GM10847 (cell line): Measurements from ENCODE around the gene LNX1.

ENCODE experiments used
- POLR2A ChIP-seq: IDR thresholded peaks from 2 replicates; pipeline ENCODE4 v1.6.1; 2011; ENCODE audit not compliant: insufficient read length; ENCODE audit errors: extremely low read depth

The LNX1 gene

GRCh38 chr4:53536328-53536727 is 55.0 kb downstream of the LNX1 start:
- no peak for TF ChIP-seq POLR2A

DNA sequence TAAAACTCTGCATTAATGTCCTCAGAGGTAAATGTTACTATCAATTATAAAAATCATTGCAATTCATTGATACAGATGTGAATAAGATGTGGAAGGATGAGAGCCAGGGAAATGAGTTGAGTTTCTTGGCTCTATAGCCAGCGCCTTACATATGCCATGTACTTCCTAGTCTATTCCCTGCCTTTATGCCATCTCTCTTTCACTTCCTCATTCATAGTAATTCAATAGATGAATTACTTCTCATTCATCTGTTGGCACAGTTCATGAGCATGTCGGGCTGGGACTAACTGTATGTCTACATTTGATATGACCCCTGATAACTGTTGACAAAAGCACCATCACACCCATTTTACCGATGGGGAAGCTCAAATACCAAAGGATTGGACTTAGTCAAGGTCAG is 55.7 kb downstream of the LNX1 start:
- TF ChIP-seq POLR2A, result no peak

DNA sequence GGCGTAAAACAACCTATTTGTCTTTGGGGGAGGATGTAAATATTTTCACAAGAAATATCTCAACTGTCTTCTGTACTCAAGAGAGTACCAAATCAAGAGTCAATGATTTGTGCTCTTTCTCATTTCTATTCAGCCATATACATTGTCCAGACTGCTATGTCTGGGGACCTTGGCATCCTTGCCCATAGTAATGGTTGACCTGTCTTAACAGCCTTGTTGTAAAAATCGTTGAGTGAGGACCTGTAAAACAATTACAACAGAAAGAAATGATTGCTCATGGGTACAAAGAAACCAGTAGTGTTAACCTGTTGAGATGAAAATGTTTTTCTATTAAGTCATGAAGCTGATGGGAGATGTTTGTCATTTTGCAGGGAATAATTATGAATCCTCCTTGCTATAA is 56.6 kb downstream of the LNX1 start:
- TF ChIP-seq POLR2A, result no peak

DNA sequence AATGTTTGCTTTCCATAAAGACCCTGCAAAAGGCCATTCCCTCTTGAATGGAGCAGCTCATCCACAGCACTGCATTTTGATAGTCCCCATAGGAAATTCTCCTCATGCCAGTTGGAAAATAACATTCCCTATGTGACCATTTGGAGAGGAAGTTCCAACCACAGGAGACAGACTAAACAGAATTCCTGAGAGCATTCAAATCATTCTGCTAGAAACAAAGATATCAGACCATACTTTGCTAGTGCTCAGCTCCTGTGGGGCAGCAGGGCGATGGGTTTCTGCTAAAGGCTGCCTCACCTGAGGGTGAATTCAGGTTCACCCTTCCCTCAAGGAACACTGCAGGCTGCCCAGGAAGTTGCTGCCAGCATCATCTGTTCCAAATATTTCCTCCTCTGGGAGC is 58.8 kb downstream of the LNX1 start:
- TF ChIP-seq POLR2A, result no peak

GRCh38 chr4:53531585-53532224 is 59.6 kb downstream of the LNX1 start:
- no peak for TF ChIP-seq POLR2A

DNA sequence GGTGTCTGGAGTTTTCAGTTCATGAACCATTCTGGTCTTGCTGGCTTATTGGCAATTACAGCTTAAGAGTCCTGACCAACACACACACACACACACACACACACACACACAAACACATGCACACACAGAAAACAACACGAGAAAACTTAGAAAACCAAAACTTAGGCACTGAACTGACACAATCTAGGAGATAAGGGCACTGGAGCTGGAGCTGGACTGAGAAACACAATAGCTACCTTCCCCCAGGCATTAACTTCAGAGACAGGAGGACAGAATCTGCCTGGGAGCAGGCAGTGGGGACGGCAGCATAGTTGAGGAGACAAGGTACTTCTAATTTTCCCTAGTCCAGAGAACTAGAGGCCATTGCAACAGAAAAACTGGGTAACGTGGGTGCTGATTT is 62.3 kb downstream of the LNX1 start:
- no peak for TF ChIP-seq POLR2A

GRCh38 chr4:53527930-53528329 is 63.4 kb downstream of the LNX1 start:
- TF ChIP-seq POLR2A, result no peak

GRCh38 chr4:53527326-53527725 is 64.0 kb downstream of the LNX1 start:
- no peak for TF ChIP-seq POLR2A

DNA sequence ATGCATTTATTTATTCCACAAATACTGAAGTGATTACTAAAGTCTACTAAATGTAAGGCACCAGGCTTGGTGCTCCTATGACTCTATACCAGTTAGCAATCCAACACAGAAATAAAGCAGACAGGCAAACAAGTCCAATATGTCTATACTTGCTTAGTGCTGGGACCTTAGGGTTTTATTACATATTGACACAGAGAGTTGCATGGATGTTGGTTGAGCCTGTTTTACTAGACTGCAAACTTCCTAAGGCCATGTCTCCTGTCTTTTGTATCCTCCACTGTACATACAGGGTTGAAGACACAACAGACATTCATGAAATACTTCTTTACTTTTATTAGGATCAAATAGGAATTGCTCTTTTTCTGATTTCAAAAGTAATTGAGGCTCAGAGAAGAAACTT is 69.0 kb downstream of the LNX1 start:
- no peak for TF ChIP-seq POLR2A

GRCh38 chr4:53520116-53520515 is 71.2 kb downstream of the LNX1 start:
- no peak for TF ChIP-seq POLR2A

GRCh38 chr4:53518807-53519206 is 72.5 kb downstream of the LNX1 start:
- no peak for TF ChIP-seq POLR2A

DNA sequence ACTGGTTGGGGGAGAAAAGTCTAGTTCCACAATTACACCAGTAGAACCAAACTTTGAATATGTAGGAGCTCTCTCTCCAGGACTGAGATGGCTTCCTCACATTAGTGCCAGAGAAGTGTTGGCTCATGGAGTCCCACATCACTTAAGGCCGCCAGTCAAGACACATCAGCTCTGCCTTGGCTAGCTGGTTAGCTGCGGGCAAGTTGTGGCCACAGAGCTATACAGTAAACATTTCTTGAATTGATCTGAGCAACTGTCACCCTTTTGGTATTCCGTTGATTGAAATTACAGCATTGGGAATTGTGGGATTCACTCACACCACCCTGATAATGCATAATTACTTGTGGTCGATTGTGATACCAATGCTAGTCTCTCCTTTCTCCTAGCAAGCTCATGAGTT is 76.2 kb downstream of the LNX1 start:
- TF ChIP-seq POLR2A, result no peak

DNA sequence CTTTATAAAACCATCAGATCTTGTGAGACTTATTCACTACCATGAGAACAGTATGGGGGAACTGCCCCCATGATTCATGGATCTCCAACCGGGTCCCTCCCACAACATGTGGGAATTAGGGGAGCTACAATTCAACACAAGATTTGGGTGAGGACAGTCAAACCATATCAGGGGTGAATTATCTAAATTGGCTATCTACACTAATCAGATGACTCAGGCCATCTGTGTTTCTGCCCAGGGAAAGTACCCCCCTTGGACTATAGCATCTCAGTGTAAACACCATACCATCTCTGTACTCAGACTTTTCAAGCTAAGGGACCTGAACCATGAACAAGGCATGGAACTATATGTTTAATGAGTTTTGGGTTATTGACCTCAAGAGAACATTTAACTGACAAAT is 76.8 kb downstream of the LNX1 start:
- TF ChIP-seq POLR2A, result no peak

DNA sequence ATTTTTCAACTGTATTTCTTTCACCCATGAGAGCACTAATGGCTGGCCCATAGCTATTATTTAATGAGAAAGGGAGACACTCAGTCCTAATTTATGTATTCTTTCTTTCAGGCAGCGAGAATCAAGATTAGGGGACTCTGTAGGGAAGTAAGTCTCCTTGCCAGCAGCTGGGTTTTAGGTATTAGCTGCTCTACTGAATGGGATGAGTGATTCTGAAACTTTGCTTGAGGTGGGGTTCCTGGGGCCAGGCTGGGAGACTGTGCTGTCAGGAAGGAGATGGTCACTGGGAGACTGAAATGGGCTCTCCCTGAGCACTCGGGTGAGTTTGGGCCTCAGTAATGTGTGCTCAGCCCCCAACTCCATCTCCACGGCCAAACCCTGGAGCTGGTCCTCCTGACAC is 78.7 kb downstream of the LNX1 start:
- no peak for TF ChIP-seq POLR2A

DNA sequence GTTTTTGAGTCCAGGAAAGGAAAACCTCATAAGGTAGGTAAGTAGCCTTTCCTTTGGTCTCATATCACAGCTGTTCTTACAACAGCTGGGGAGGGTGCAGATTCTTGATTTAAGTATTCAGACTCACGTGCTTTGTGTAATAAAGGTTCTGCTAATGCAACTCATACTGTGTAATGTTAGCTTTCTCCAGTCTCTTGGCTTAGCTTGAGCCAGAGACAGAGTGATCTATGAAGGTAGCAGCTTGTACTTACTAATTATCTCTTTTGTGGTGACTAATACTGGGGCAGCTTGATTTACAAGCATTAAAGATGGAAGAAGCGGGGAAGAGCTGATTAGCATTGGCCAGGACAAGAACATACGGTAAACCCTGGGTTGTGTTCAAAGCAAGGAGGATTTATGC is 80.3 kb downstream of the LNX1 start:
- TF ChIP-seq POLR2A, result no peak

GRCh38 chr4:53510321-53510720 is 81.0 kb downstream of the LNX1 start:
- no peak for TF ChIP-seq POLR2A

DNA sequence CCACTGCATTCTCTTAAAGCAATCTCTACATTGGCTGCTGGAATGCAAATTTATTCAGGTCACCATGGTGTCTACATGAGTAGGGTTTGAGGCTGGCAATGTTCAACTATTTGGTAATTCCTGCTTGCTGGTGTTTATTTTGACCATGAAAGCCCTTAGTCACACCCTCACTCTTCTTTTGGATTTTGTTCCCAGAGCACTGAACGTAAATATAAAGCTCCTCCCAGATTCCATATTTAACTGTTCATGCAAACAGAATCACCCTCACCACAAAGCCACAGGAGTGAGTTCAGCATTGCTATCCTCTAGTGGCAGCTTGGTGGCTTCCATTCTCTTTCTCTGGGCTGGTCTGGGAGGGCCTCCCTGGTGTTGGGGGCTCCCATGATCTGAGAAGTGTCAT is 82.8 kb downstream of the LNX1 start:
- no peak for TF ChIP-seq POLR2A
